Activated CD4-positive, alpha-beta T cell treated with anti-CD3 and anti-CD28 coated beads, Interleukin-2, amount 50 U/mL, for 16 hours (primary cell): ENCODE data around the gene RABGEF1.
"Not testable (repeated sequence)": the region's sequence is repeated elsewhere in the genome, so short reads cannot be mapped to it uniquely, and the experiment has no call there.

Experiments used
- DNase-seq: peaks from one replicate; pipeline ENCODE4 v3.0.0-alpha.2; 2020

Gene RABGEF1

GRCh38 chr7:66740302-66740979 lies at the start of gene RABGEF1:
Gene RABGEF1 (plus strand): TSS chr7:66740733. CDS start chr7:66771900, 31,167 bp downstream.
- peak; percentile 97 for DNase-seq

- DNase-seq, result no peak
Measured at GRCh38 chr7:66693331-66693730, 47.2 kb upstream of the RABGEF1 start.

GRCh38 chr7:66694286-66694685 lies 46.2 kb upstream of the RABGEF1 start:
- DNase-seq, result no peak

- DNase-seq, result not testable (repeated sequence)
Measured at GRCh38 chr7:66695417-66695816, 45.1 kb upstream of the RABGEF1 start.

- DNase-seq, result not testable (repeated sequence)
Measured at GRCh38 chr7:66696134-66696533, 44.4 kb upstream of the RABGEF1 start.

- DNase-seq, result no peak
Measured at GRCh38 chr7:66696774-66697191, 43.8 kb upstream of the RABGEF1 start.

GRCh38 chr7:66697449-66698438 lies 42.8 kb upstream of the RABGEF1 start:
- no peak for DNase-seq

GRCh38 chr7:66698652-66699205 lies 41.8 kb upstream of the RABGEF1 start:
- DNase-seq, result no peak

GRCh38 chr7:66699998-66700397 lies 40.5 kb upstream of the RABGEF1 start:
- DNase-seq, result no peak

- no peak for DNase-seq
Measured at GRCh38 chr7:66700633-66701131, 39.9 kb upstream of the RABGEF1 start.

- no peak for DNase-seq
Measured at GRCh38 chr7:66707825-66708224, 32.7 kb upstream of the RABGEF1 start.

- DNase-seq, result not testable (repeated sequence)
Measured at GRCh38 chr7:66710752-66711151, 29.8 kb upstream of the RABGEF1 start.

GRCh38 chr7:66713687-66714086 lies 26.8 kb upstream of the RABGEF1 start:
- no peak for DNase-seq

GRCh38 chr7:66716634-66717033 lies 23.9 kb upstream of the RABGEF1 start:
- not testable (repeated sequence) for DNase-seq

GRCh38 chr7:66720561-66720960 lies 20.0 kb upstream of the RABGEF1 start:
- no peak for DNase-seq

- no peak for DNase-seq
Measured at GRCh38 chr7:66725843-66726242, 14.7 kb upstream of the RABGEF1 start.

GRCh38 chr7:66727058-66727457 lies 13.5 kb upstream of the RABGEF1 start:
- DNase-seq, result no peak

GRCh38 chr7:66728571-66728970 lies 12.0 kb upstream of the RABGEF1 start:
- DNase-seq, result no peak

- no peak for DNase-seq
Measured at GRCh38 chr7:66729274-66729673, 11.3 kb upstream of the RABGEF1 start.

- DNase-seq, result no peak
Measured at GRCh38 chr7:66731986-66732385, 8.5 kb upstream of the RABGEF1 start.

GRCh38 chr7:66732439-66732838 lies 8.1 kb upstream of the RABGEF1 start:
- no peak for DNase-seq

GRCh38 chr7:66734006-66734405 lies 6.5 kb upstream of the RABGEF1 start:
- no peak for DNase-seq

- no peak for DNase-seq
Measured at GRCh38 chr7:66735154-66735553, 5.4 kb upstream of the RABGEF1 start.
